ENCODE results near the gene RASL10B. TPM values are rescaled to one million over a fixed set of nuclear protein-coding genes. Genes with fewer than 3 reads are reported as not detected.

RASL10B gene
- total RNA-seq, 1 donor from 2014 or later: 3.3 TPM

DNA sequence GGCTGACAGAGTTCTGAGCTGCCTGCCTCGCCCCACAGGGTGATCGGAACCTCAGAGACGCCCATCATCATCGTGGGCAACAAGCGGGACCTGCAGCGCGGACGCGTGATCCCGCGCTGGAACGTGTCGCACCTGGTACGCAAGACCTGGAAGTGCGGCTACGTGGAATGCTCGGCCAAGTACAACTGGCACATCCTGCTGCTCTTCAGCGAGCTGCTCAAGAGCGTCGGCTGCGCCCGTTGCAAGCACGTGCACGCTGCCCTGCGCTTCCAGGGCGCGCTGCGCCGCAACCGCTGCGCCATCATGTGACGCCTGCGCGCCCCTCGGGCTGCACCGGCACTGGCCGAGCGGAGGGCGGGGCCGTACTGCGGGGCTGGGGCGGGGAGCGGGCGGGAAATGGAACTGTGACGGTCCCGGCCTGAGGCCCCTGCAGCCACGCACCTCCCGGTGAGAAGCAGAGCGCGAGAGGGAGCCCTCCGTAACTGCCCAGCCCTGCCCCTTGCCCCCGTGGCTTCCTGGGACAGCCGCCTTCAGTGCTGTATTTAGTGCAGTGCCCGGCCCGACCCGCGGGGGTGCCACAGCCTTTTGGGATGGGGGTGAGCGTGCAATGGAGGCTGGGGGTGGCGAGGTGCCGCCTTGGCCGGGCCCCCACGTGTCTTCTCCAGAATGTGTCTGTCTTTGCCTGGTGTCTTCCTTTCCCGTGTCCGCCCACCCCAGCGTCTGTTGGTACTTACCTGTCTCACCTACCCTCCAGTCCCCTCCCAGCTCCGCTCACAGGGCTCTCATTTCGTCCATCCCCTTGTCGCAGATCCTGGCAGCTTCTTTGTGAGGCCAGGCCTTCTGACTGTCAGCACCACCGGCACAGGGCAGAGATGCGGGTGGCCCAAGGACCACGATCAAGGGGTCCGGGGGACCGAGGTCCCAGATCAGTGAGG lies 9.8 kb downstream of the RASL10B start:
- H3K9me3 Mint-ChIP-seq (ENCODE audit: unreplicated experiment): peaks cover 8% of the 10 kb centered on the region
- TF ChIP-seq CTCF (IDR thresholded peaks at IDR 0.05; ENCODE audit: partially characterized antibody, unreplicated experiment): no peak
- H3K27ac Mint-ChIP-seq (ENCODE audit: unreplicated experiment): no peak overlapping the region
- peak overlapping the region; percentile 82 for H3K4me3 Mint-ChIP-seq (ENCODE audit: unreplicated experiment)
- H3K27me3 Mint-ChIP-seq (ENCODE audit: unreplicated experiment): peaks cover 15% of the 10 kb centered on the region
- no peaks in the 10 kb centered on the region for H3K4me1 Mint-ChIP-seq (ENCODE audit: low read depth, unreplicated experiment)
- peaks cover 5% of the 10 kb centered on the region for H3K36me3 Mint-ChIP-seq (ENCODE audit: unreplicated experiment)
- peak; percentile 52 for DNase-seq

- DNase-seq: no peak
- H3K4me1 Mint-ChIP-seq (ENCODE audit: low read depth, unreplicated experiment): no peaks in the 10 kb centered on the region
- no peak overlapping the region for H3K4me3 Mint-ChIP-seq (ENCODE audit: unreplicated experiment)
- peaks cover 11% of the 10 kb centered on the region for H3K9me3 Mint-ChIP-seq (ENCODE audit: unreplicated experiment)
- peaks cover 5% of the 10 kb centered on the region for H3K36me3 Mint-ChIP-seq (ENCODE audit: unreplicated experiment)
- TF ChIP-seq CTCF (IDR thresholded peaks at IDR 0.05; ENCODE audit: partially characterized antibody, unreplicated experiment): no peak
- no peak overlapping the region for H3K27ac Mint-ChIP-seq (ENCODE audit: unreplicated experiment)
- peaks cover 16% of the 10 kb centered on the region for H3K27me3 Mint-ChIP-seq (ENCODE audit: unreplicated experiment)
Measured at GRCh38 chr17:35742496-35742895, 11.1 kb downstream of the RASL10B start.

DNA sequence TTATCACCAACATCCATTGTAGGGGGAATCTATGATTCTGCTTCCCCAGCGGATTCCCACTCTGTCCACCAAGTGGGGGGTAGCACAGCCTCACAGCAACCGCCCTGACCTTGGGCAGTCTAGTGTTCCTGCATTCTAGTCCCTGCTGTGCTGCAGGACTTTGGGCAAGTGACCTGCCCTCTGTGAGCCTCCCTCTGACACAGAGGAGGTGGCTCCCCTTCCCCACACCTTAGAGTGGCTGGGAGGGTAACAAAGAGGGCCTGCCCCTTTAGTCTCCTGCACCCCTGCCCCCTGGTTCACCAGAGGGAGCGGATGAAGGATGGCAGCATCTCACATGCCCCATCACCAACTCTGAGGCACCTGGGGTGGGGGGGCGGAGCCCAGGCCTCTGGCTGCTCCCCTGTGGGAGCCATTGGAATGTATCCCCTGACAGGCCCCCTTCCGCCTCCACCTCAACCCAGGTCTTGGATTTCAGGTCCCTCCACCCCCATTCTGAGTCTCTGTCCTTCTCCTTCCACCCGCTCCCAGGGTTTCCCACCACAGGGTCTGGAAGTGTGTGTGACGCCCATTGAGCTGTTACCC lies 11.5 kb downstream of the RASL10B start:
- Mint-ChIP-seq H3K27ac (ENCODE audit: unreplicated experiment) (no peak overlapping the region), H3K4me3 (ENCODE audit: unreplicated experiment) (no peak overlapping the region), H3K4me1 (ENCODE audit: low read depth, unreplicated experiment) (no peaks in the 10 kb centered on the region), H3K9me3 (ENCODE audit: unreplicated experiment) (peaks cover 13% of the 10 kb centered on the region), H3K27me3 (ENCODE audit: unreplicated experiment) (peaks cover 16% of the 10 kb centered on the region), H3K36me3 (ENCODE audit: unreplicated experiment) (peaks cover 5% of the 10 kb centered on the region)
- no peak for TF ChIP-seq CTCF (IDR thresholded peaks at IDR 0.05; ENCODE audit: partially characterized antibody, unreplicated experiment)
- DNase-seq: no peak

DNA sequence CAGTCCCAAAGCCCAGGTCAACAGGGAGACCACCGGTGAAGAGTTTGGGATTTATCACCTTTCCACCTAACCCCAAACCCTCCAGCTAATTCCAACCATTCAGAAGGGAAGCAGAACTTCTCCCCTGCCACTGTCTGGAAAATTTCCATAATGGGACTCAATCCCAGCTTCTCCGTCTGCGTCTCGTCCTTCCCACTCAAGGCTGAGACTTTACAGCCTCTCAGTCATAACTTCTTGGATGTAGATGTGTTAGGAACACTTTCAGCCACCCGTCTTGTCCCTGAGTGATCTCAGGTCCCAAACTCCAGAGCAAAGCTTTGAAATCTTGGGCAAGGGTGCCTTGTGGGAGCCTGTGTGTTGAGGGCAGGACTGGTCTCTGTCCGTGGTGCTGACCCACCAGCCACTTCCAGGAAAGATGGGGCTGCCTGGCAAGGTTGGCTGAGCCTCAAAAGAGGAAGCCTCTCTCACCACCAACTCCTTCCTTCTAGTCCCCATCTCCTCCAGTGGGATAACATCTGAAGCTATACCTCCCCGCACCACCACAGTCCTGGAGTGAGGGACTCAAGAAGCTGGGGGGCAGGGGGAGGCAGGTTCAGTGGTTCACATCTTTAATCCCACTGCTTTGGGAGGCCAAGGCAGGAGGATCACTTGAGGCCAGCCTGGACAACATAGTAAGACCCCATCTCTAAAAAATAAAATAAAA lies 12.3 kb downstream of the RASL10B start:
- no peak for TF ChIP-seq CTCF (IDR thresholded peaks at IDR 0.05; ENCODE audit: partially characterized antibody, unreplicated experiment)

More for the DNA sequence above, 12.3 kb downstream of the RASL10B start:
- H3K4me1 Mint-ChIP-seq (ENCODE audit: low read depth, unreplicated experiment): no peaks in the 10 kb centered on the region
- H3K27me3 Mint-ChIP-seq (ENCODE audit: unreplicated experiment): peaks cover 16% of the 10 kb centered on the region
- peaks cover 5% of the 10 kb centered on the region for H3K36me3 Mint-ChIP-seq (ENCODE audit: unreplicated experiment)
- peaks cover 13% of the 10 kb centered on the region for H3K9me3 Mint-ChIP-seq (ENCODE audit: unreplicated experiment)
- H3K4me3 Mint-ChIP-seq (ENCODE audit: unreplicated experiment): no peak overlapping the region
- no peak for DNase-seq
- H3K27ac Mint-ChIP-seq (ENCODE audit: unreplicated experiment): no peak overlapping the region
